ENCODE results near the gene VAV1.
"Not testable (repeated sequence)": the region's sequence is repeated elsewhere in the genome, so short reads cannot be mapped to it uniquely, and the experiment has no call there.

Gene VAV1

DNA sequence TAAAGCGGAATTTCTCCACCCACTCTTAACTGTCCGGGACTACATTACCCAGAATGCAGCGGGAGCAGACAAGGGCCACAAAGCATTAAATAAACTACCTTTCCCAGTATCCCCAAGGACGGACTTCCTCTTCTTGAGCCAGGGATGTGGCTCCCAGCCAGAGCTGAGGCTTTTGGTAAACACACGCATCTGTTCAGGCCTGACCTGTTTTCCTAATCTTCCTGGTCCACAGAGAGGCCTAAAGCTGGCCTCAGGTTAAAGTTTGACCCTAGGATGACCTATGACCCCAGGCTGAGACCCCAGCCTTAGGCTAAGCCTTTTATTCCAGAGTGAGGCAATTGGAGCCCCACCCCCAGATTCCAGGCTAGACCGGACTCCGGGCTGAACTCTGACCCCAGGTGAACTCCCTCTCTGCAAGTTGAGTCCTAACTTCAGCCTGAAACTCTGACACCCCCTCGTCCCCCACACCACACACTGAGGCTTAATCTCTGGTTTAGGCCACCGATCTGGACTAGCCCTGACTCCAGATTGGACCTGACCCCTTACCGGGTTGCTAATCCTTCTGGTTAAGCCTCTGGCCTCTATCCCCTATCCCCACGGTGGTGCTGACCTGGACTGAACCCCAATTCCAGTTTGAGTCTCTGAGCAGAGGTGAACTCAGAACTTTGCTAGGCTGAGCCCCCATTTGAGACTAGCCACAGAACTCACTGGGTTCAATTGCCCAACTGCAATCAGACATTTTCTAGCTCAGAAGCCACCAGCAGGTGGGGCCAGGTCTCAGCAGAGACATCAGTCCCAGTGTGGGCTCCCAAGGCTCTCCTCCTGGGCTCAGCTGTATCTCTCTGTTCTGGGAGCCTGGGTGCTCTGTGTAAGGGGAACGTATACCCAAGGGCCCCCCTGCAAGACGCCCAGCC, 34.4 kb upstream of the VAV1 start:
- peak; percentile 86 for DNase-seq

DNA sequence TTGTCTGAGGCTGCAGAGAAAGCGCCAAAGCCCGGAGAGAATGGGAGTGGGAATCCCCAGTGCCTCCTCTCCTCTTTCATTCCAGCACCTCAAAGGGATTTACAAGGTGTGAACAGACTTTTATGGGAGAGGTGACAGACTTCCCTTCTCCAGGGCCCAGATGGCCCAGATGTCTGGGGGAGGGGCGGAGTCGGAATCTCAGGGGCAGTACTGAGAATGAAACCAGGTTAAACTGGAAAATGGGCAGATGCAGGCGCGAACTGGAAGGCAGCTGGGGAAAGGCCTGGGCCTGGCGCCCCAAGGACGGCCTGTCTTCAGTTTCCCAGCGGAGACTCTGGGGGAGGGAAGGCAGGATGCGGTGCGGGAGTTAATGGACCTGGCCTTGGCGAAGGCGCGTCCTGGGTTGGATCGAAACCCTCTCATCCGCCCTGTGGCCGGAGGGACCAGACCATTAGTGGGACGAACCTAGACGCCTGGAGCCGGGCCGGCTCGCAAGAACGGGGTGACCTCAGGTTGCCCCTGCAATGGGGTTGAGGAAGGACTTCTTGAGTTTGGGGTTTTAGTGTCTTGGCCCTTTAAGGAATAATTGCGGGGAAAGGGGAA, 33.6 kb upstream of the VAV1 start:
- DNase-seq: no peak

DNA sequence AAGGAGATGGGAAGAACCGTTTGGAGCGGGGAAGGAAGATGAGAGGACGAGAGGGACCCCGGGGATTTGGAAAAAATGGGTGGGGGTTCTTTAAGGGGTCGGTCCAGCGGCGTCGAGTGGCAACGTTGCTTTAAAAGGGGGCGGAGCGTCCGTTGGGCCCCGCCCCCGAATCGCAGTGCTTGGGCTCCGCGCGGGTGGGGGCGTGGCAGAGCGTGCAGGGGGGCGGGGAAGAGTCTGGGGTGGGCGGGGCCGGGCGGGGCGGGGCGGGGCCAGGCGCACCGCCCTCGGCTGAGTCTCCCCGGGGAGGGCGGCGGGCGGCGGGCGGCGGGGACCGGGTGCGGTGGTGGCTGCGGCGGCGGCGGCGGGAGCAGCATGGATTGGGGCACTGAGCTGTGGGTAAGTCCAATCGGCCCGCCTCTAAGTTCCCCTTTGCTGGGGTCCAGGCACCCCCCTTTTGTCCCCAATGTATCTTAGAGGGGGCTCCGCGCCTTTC, 33.1 kb upstream of the VAV1 start, which contains the start of gene TRIP10:
Gene TRIP10 (plus strand): TSS at position 291 of the 493 bp plus-strand sequence. CDS start 82 bp downstream, at position 373.
- peak; percentile 83 for DNase-seq

DNA sequence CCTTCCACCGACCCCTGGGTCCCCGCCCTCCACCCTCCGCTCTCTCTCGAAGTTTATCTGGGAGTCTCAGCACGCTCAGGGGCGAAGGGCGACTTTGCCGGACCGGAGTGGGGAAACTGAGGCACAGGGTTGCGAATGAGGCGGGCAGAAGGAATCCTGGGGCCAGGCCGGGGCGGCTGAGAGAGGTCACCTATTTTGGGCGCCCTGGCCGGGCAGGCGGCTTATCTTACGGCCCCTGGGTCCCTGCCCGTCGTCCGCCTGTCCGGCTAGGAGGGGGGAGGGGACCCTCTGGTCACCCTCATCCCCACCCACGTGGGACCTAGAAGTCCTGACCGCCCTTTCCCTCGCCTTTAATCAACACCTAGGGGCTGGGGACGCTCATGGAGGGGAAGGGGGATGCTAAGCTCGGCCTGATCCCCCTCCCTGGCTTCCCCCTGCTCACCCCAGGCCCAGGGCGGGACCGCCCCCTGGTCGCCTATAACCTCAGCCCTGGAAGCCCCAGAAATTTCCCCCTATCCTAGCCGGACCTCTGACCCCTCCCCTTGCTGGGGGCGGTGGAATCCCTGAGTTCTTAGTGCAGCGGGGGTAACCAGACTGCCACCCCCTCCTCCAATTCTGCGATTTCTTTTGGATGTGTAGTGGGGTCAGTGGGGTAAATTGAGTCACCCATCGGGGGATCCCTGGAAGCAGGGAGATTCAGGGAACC, 32.5 kb upstream of the VAV1 start:
- DNase-seq: no peak

DNA sequence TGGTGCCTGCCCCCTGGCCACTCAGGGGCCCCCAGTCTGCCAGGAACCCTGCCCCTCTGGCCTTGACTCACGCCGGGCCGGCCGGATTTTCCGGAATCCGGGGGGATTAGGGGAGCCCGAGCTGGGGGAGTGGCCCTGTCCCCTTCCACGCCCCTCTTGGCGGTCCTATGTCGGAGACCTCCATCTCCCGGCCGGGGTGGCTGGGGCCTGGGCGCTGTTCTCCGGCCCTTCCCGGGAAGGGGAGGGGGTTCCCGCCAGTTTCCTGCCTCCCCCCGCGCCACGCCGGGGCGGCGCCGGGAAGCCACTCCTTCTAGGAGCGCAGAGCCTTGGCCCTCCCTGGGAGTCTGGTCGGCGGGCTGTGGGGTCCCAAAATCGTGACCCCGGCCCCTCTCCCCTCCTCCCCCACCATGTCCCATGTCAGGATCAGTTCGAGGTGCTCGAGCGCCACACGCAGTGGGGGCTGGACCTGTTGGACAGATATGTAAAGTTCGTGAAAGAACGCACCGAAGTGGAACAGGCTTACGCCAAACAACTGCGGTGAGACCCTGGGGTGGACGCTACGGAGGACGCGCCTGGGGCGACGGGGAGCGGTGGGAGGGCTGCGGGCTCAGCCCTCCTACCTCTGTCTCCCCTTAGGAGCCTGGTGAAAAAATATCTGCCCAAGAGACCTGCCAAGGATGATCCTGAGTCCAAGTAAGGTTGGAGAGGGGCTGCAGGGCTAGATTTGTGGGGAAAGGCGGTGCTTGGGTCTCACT, 31.7 kb upstream of the VAV1 start:
- no peak for DNase-seq

DNA sequence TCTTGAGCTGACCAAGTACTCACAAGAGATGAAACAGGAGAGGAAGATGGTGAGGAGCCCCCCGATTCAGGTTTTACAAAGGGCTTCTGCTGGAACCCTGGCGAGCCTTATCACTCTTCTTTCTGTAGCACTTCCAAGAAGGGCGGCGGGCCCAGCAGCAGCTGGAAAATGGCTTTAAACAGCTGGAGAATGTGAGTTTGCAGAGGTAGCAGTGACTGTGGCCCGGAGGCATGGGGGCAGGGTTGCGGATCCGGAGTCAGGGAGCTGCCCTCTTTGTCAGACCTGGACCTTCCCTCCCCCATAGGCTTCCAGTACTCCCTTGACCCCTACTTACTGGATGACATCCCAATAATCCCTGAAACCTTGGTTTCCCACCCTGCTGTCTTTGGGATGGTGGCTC, 29.4 kb upstream of the VAV1 start:
- no peak for DNase-seq

DNA sequence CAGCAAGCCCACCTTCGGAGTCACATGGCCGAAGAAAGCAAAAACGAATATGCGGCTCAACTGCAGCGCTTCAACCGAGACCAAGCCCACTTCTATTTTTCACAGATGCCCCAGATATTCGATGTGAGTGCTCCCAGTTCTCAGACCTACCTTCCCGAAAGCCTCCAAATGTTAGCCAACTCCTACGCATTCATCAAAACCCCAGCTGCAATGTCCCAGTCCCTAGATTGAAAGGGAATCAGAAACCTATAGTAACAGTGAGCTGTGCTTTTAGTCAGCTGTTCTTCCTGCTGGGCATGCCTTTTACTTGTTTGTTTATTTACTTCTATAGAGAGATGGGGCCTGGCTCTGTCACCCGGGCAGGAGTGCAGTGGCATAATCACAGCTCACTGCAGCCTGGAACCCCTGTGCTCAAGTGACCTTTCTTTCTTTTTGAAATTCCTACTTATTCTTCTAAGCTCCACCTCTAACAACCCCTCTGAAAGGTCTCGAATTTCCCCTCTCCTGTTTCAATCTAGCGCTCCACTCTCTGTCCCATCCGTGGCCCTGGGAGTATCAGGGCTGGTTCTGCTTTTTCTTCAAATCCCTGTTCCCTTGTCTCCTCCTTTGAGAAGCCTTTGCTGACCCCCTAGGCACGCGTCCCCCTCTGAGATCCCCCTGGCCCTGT, 28.7 kb upstream of the VAV1 start:
- no peak for DNase-seq

DNA sequence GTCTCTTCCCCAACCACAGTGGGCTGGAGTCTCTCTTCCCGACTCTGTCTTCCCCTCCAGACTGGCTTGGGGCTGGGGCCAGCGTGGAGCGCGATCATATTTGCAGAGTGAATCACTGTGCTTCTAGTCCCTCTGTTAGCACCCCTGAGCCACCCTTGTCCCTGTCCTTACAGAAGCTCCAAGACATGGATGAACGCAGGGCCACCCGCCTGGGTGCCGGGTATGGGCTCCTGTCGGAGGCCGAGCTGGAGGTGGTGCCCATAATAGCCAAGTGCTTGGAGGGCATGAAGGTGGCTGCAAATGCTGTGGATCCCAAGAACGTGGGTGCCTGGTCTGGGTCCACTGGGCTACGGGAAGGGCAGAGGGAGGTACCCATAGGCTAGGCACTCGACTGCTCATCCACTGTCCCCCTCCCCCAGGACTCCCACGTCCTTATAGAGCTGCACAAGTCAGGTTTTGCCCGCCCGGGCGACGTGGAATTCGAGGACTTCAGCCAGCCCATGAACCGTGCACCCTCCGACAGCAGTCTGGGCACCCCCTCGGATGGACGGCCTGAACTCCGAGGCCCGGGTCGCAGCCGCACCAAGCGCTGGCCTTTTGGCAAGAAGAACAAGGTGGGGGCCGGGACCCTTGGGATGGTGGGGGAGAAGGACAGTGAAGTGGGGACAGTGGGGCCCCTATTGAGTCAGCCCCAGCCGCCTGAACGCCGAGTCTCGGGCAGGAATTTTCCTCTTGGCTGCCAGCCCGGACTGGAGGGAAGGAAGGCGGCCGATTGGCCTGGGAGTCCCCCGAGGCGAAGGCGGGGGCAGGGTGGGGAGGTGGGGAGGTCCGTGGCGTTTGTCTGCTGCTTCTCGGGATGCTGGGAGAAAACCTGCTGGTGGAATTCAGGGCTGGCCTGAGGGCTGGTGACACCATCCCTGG, 27.9 kb upstream of the VAV1 start:
- peak; percentile 79 for DNase-seq

DNA sequence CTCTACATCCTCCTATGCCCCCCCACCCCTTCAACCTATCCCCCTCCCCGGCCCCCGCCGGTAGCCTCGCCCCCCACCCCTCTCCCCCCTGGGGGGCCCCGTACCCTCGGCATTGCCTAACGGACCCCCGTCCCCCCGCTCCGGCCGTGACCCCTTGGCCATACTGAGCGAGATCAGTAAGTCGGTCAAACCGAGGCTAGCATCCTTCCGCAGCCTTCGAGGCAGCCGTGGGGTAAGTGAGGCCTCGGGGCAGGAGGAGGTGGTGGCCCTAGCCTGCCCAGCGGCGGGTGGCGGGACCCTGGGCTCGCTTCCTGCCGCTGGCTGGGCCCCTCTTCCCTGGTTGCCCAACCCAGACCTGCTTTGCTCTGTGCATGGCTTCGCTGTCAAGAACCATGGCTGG, 26.5 kb upstream of the VAV1 start:
- DNase-seq: no peak

DNA sequence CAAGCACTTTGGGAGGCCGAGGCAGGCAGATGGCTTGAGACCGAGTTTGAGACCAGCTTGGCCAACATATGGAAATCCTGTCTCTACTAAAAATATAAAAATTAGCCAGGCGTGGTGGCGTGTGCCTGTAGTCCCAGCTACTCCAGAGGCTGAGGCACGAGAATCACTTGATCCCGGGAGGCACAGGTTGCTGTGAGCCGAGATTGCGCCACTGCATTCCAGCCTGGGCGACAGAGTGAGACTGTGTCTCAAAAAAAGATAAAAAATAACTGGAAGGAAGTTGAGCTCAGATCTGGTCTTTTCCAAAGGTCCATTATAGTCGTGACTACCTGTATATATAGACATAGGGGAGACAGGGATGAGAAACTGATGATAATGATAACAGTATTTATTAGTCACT, 24.0 kb upstream of the VAV1 start:
- DNase-seq: not testable (repeated sequence)

DNA sequence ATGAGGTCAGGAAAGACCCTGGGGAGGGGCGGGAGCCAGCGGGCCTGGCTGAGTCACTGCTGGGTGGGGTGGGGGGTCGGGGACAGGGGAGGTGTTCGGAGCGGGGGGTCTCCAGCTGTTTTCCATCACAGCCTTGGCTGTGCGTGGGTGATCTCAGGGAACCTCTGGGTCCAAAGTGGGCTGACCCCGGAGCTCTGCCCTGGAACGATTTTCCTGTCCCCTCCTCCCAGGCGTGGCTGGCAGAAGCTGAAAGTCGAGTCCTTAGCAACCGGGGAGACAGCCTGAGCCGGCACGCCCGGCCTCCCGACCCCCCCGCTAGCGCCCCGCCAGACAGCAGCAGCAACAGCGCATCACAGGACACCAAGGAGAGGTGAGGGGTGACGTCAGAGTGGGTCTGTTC, 22.4 kb upstream of the VAV1 start:
- no peak for DNase-seq

DNA sequence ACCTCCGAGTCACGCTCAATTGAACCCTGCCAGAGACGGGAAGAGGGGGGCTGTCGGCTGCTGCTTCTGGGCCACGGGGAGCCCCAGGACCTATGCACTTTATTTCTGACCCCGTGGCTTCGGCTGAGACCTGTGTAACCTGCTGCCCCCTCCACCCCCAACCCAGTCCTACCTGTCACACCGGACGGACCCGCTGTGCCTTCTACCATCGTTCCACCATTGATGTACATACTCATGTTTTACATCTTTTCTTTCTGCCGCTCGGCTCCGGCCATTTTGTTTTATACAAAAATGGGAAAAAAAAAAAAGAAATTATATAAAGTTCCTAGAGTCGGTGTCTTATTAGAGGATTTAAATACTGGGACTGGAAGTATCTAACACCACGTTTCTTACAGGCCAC, 21.3 kb upstream of the VAV1 start:
- no peak for DNase-seq

DNA sequence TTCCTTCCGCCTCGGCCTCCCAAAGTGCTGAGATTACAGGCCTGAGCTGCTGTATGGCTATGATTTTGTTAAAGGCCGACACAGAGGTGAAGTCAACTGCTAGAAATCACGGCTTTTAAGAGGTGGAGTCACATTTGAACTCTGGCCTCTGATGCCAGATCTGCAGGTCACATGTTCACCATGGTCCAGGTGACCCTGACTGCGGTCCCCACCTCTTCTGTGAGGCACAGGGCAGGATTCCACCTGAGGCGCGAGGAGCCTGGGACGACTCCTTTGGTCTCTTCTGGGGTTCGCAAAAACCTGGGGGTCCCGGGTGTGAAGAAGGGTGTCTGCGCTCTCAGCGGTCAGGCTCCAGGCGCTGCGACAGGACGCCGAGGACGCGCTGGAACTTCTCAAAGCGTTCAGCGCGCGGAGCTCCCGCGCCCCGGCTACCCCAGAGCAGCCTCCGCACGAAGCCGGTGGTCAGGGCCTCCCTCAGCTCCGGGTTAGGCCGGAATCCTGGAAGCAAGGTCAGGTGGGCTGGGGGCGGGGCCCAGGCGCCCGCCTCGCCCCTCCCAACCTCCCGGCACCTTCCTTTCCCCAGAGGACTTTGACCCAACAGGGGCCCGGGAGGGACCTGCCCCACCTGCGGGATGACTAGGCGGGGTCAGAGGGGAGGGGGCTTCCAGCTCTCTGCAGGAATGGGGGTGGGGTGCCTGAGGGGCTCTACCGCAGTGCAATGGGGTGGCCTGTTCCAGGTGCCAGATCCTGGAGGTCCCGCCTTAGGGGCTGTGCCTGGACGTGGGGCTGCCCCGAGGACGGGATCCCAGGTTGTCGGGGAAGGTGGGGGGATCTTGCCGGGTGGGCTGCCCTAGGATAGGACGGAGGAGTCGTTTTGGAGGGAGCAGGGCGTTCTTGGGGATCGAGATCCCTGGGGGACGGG, 20.0 kb upstream of the VAV1 start:
- DNase-seq: no peak

DNA sequence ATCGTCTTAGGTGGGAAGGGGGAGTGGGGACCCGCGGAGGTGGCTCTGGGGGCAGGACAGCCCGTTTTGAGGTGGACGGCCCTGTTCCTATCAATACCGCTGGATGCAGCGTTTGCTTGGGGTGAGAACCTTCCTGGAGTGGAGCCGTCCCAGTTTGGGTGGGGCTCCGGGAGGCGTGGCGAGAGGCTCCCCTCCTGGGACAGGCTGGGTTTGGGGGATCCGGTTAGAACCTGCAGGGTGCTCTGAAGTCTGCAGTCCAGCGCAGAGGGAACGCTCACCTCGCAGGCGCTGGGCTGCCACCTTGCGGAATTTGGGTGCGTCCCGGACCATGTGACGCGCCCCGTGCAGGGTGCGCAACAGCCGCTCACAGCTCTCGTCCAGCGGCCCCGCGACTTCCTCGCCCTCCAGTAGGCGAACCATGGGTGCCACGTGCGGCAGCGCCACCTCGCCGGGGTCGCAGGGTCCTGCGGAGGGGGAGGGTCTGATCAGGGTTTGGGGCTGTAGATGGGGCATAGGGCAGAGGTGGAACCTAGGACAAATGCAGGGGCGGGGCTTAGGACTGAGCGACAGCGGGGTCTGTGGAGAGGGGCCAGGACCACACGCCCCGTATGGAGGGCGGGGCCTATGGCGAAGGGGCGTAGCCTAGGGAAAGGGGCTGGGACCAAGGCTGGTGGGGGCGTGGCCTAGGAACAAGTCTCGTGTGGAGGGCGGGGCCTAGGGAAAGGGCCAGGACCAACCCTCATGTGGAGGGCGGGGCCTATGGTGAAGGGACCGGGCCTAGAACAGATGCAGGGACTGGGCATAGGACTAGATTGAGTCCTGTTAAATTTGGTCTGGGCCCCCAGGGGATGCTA, 19.1 kb upstream of the VAV1 start:
- DNase-seq: peak; percentile 57

DNA sequence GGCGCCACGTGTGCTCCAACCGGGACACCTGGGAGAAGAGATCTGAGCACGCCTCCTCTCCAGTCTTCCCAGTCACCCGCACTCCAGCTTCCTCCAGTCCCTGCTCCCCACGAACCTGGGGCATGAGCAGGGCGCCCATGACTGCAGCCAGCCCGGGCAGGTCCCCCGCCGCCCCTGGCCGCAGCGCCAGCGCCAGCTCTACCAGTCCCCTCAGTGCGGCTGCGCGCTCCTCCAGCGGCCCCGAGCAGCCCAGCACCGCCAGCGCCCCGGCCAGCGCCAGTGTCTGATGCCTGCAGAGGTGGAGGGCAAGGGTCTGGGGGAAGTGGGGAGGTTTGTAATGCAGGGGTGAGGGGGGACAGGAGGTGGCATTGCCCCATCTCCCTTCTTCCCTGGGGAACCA, 18.4 kb upstream of the VAV1 start:
- no peak for DNase-seq

DNA sequence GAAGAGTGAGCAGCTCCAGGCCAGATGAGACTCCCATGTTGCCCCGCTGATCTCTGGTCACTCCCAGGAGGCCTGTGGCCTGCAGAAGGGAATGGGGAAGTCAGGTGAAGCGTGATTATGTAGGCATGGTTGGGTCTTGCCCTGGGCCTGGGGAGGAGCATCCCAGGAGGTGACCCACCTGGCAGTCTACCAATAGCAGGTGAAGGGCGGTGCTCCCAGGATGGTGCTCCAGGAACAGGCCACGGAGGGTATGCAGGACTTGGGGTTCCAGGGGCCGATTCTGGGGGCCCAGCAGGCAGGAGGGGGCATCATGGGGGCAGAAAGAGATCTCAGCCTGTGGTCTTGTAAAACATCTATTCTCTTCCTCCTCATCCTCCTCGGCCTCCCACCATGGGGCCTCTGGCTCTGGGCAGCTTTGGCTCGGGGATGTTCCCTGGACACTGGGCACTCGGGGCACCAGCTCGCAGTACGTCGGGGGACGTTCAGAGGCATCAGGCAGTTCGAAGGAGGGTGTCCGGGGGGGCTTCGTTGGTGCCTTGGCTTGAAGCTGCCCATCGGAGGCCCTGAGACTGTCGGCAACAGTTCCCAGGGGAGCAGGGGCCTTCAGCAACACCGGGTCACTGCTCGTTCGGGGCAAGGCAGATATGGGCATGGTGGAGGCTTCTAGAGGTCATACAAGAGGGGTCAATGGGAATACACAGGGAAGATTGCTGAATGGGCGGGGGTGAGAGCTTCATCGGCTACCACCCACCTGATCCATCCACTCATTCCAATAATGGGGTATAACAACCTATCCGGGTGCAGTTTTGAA, 17.6 kb upstream of the VAV1 start:
- DNase-seq: no peak

DNA sequence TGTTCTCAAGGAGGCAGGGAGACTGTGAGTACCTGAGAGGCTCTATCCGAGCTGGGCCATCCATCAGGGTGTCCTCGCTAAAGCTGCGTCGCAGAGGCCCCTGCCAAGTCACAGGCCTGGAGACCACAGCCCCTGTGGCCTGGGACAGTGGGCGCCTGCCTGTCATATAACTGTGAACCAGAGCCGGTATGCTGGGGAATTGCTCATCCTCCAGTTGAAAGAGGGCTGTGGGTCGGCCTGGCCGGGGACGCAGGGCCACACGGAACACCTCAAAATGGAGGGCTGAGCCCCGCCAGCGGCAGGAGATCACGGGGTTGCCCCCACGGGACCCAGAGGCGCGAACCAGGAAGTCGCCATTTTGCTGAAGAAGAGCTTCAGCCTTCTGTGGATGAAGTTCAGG, 11.9 kb upstream of the VAV1 start:
- DNase-seq: no peak

DNA sequence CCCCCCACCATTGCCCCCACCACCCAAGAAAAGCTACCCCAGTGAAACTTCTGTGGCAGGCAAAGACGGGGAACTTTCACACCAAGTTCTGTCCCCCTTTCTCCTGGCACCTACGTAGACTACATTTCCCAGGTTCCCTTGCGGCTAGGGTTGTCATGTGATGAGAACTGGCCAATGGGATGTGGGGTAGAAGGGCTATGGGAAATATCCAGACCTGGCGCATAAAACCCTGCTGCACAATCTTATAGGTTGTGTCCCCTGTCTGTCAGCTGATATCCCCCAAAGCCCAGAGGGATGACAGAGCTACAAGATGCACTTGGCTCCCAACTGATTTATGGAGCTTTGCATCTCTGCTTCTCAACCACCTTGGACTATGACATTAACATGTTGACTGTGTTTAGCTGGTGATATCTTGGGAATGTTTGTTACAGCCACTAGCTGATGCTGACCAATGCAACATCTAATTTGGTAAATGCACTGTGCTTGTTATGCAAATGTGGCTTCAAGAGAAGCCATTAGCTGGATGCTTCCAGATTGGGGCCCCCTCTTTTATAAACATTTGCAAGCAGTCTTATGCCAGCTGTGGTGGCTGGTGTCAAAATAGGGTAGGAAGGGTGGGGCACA, 11.3 kb upstream of the VAV1 start:
- no peak for DNase-seq

Measured in fibroblast of skin of right quadriceps (primary cell).